ENCODE results near the gene FDX2. TPM values are rescaled to one million over a fixed set of nuclear protein-coding genes. Genes with fewer than 3 reads are reported as not detected.

FDX2 gene
- total RNA-seq, 1 experiment from 2014 or later = 26.2 TPM

DNA sequence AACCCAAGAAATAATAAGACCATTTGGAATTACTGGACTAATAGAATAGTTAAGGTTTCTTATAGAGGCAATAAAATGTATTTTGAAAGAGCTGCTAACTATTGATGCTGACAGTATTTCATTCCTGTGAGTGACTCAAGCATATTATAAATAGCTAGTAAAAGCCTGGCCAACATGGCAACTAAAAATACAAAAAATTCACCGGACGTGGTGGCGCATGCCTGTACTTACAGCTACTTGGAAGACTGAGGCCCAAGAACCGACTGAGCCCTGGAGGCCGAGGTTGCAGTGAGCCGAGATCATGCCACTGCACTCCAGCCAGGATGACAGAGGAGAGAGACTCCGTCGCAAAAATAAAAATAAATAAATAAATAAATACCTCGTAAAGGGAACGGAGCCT, 29.0 kb upstream of the FDX2 start (continued):
- TF ChIP-seq FOXJ3 (CRISPR knock-in tag; IDR thresholded peaks at IDR 0.05; ENCODE audit: borderline replicate concordance) (no peak), MLX (CRISPR knock-in tag; IDR thresholded peaks at IDR 0.05) (no peak), ZBTB21 (CRISPR knock-in tag; IDR thresholded peaks at IDR 0.05; ENCODE audit: borderline replicate concordance) (no peak), ETV6 (CRISPR knock-in tag; IDR thresholded peaks at IDR 0.05) (no peak), ZNF423 (CRISPR knock-in tag; IDR thresholded peaks at IDR 0.05) (no peak), CDX4 (CRISPR knock-in tag; IDR thresholded peaks at IDR 0.05; ENCODE audit: borderline replicate concordance) (no peak), ATF3 (CRISPR knock-in tag; conservative IDR thresholded peaks at IDR 0.05) (no peak)
- TF ChIP-seq, protein P1, sequence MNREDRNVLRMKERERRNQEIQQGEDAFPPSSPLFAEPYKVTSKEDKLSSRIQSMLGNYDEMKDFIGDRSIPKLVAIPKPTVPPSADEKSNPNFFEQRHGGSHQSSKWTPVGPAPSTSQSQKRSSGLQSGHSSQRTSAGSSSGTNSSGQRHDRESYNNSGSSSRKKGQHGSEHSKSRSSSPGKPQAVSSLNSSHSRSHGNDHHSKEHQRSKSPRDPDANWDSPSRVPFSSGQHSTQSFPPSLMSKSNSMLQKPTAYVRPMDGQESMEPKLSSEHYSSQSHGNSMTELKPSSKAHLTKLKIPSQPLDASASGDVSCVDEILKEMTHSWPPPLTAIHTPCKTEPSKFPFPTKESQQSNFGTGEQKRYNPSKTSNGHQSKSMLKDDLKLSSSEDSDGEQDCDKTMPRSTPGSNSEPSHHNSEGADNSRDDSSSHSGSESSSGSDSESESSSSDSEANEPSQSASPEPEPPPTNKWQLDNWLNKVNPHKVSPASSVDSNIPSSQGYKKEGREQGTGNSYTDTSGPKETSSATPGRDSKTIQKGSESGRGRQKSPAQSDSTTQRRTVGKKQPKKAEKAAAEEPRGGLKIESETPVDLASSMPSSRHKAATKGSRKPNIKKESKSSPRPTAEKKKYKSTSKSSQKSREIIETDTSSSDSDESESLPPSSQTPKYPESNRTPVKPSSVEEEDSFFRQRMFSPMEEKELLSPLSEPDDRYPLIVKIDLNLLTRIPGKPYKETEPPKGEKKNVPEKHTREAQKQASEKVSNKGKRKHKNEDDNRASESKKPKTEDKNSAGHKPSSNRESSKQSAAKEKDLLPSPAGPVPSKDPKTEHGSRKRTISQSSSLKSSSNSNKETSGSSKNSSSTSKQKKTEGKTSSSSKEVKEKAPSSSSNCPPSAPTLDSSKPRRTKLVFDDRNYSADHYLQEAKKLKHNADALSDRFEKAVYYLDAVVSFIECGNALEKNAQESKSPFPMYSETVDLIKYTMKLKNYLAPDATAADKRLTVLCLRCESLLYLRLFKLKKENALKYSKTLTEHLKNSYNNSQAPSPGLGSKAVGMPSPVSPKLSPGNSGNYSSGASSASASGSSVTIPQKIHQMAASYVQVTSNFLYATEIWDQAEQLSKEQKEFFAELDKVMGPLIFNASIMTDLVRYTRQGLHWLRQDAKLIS (CRISPR knock-in tag; IDR thresholded peaks at IDR 0.05; ENCODE audit: borderline replicate concordance) = no peak

DNA sequence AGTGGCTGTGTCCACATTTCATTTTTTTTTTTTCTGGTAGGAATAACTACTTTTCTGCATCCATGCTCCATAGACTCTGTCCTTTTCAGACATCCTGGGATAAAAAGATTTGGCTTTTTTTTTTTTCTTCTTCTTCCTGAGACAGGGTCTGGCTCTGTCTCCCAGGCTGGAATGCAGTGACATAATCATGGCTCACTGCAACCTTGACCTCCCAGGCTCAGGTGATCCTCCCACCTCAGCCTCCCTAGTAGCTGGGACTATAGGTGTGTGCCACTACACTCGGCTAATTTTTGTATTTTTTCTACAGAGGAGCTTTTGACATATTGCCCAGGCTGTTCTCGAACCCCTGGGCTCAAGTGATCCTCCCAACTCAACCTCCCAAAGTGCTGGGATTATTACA, 27.7 kb upstream of the FDX2 start:
- no peaks in the 10 kb centered on the region for H3K36me3 Mint-ChIP-seq
- no peak for TF ChIP-seq ELF4 (CRISPR knock-in tag; IDR thresholded peaks at IDR 0.05; ENCODE audit: low read depth)
- no peak for TF ChIP-seq FOXJ3 (CRISPR knock-in tag; IDR thresholded peaks at IDR 0.05; ENCODE audit: borderline replicate concordance)
- TF ChIP-seq, protein P2, sequence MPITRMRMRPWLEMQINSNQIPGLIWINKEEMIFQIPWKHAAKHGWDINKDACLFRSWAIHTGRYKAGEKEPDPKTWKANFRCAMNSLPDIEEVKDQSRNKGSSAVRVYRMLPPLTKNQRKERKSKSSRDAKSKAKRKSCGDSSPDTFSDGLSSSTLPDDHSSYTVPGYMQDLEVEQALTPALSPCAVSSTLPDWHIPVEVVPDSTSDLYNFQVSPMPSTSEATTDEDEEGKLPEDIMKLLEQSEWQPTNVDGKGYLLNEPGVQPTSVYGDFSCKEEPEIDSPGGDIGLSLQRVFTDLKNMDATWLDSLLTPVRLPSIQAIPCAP (CRISPR knock-in tag; IDR thresholded peaks at IDR 0.05) = no peak
- TF ChIP-seq JUN (CRISPR knock-in tag; IDR thresholded peaks at IDR 0.05) = no peak
- TF ChIP-seq, protein P3, sequence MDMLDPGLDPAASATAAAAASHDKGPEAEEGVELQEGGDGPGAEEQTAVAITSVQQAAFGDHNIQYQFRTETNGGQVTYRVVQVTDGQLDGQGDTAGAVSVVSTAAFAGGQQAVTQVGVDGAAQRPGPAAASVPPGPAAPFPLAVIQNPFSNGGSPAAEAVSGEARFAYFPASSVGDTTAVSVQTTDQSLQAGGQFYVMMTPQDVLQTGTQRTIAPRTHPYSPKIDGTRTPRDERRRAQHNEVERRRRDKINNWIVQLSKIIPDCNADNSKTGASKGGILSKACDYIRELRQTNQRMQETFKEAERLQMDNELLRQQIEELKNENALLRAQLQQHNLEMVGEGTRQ (CRISPR knock-in tag; IDR thresholded peaks at IDR 0.05) = no peak
- TF ChIP-seq, protein P4, sequence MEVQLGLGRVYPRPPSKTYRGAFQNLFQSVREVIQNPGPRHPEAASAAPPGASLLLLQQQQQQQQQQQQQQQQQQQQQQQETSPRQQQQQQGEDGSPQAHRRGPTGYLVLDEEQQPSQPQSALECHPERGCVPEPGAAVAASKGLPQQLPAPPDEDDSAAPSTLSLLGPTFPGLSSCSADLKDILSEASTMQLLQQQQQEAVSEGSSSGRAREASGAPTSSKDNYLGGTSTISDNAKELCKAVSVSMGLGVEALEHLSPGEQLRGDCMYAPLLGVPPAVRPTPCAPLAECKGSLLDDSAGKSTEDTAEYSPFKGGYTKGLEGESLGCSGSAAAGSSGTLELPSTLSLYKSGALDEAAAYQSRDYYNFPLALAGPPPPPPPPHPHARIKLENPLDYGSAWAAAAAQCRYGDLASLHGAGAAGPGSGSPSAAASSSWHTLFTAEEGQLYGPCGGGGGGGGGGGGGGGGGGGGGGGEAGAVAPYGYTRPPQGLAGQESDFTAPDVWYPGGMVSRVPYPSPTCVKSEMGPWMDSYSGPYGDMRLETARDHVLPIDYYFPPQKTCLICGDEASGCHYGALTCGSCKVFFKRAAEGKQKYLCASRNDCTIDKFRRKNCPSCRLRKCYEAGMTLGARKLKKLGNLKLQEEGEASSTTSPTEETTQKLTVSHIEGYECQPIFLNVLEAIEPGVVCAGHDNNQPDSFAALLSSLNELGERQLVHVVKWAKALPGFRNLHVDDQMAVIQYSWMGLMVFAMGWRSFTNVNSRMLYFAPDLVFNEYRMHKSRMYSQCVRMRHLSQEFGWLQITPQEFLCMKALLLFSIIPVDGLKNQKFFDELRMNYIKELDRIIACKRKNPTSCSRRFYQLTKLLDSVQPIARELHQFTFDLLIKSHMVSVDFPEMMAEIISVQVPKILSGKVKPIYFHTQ (CRISPR knock-in tag; IDR thresholded peaks at IDR 0.05) = no peak
- no peak for TF ChIP-seq GABPB1 (CRISPR knock-in tag; IDR thresholded peaks at IDR 0.05)
- no peak overlapping the region for H3K4me3 Mint-ChIP-seq
- POLR2A ChIA-PET = interaction anchor here (1.0 kb wide), 1 partner anchor 9 kb away, joined by 6 read pairs; no protein-coding TSS in a partner anchor
- no peak overlapping the region for H3K27ac Mint-ChIP-seq
- CTCF ChIA-PET = interaction anchor here (0.6 to 1.7 kb wide), 5 partner anchors 10 to 496 kb away, joined by 3 to 11 read pairs (median 3); partner anchors contain the start of genes QTRT1 and RAVER1
- no peak for DNase-seq (ENCODE audit: low spot score)
- H3K27me3 Mint-ChIP-seq (ENCODE audit: low read depth) = no peaks in the 10 kb centered on the region
- peaks cover 21% of the 10 kb centered on the region for H3K4me1 Mint-ChIP-seq
- no peak for ATAC-seq
- H3K9me3 Mint-ChIP-seq = no peaks in the 10 kb centered on the region

Data from WTC11 (cell line).